ENCODE data around the gene IDH1.
"Not testable (repeated sequence)": the region's sequence is repeated elsewhere in the genome, so short reads cannot be mapped to it uniquely, and the experiment has no call there.

The IDH1 gene

GRCh38 chr2:208256192-208256782 lies 1.4 kb upstream of the IDH1 start:
- DNase-seq, result peak in 1 of 6 experiments; percentile 1

- DNase-seq, result peak in 1 of 6 experiments; percentile 12
Observed at GRCh38 chr2:208255557-208256106, 761 bp upstream of the IDH1 start.

GRCh38 chr2:208254118-208254870 lies 577 bp downstream of the IDH1 start:
- DNase-seq, result peak; percentile 38 to 81 (median 70)

GRCh38 chr2:208253600-208254117 lies 1.2 kb downstream of the IDH1 start:
- DNase-seq, result no peak

GRCh38 chr2:208252716-208253492 lies 2.0 kb downstream of the IDH1 start:
- no peak for DNase-seq

GRCh38 chr2:208251098-208251497 lies 3.8 kb downstream of the IDH1 start:
- DNase-seq, result no peak

GRCh38 chr2:208250388-208250787 lies 4.5 kb downstream of the IDH1 start:
- DNase-seq, result no peak

GRCh38 chr2:208249296-208249695 lies 5.6 kb downstream of the IDH1 start:
- no peak for DNase-seq

GRCh38 chr2:208248601-208249000 lies 6.3 kb downstream of the IDH1 start:
- DNase-seq, result no peak

- no peak for DNase-seq
Observed at GRCh38 chr2:208245746-208246145, 9.1 kb downstream of the IDH1 start.

- DNase-seq, result no peak
Observed at GRCh38 chr2:208244422-208244821, 10.4 kb downstream of the IDH1 start.

- no peak for DNase-seq
Observed at GRCh38 chr2:208240619-208241209, 14.2 kb downstream of the IDH1 start.

GRCh38 chr2:208239770-208240493 lies 14.9 kb downstream of the IDH1 start:
- DNase-seq, result no peak

GRCh38 chr2:208235860-208236259 lies 19.0 kb downstream of the IDH1 start:
- no peak for DNase-seq

GRCh38 chr2:208234786-208235185 lies 20.1 kb downstream of the IDH1 start:
- DNase-seq, result no peak

- DNase-seq, result no peak
Observed at GRCh38 chr2:208228476-208228875, 26.4 kb downstream of the IDH1 start.

- no peak for DNase-seq
Observed at GRCh38 chr2:208227581-208228232, 27.2 kb downstream of the IDH1 start.

- DNase-seq, result no peak
Observed at GRCh38 chr2:208224802-208225201, 30.1 kb downstream of the IDH1 start.

GRCh38 chr2:208222351-208222750 lies 32.5 kb downstream of the IDH1 start:
- no peak for DNase-seq

GRCh38 chr2:208221873-208222272 lies 33.0 kb downstream of the IDH1 start:
- not testable (repeated sequence) for DNase-seq

GRCh38 chr2:208210688-208211451 lies 44.0 kb downstream of the IDH1 start:
- DNase-seq, result no peak
